ENCODE results near the gene PPP1R3D. TPM values are rescaled to one million over a fixed set of nuclear protein-coding genes. Genes with fewer than 3 reads are reported as not detected.
"Not testable (repeated sequence)": the region's sequence is repeated elsewhere in the genome, so short reads cannot be mapped to it uniquely, and the experiment has no call there.

The PPP1R3D gene
- total RNA-seq = 7.6 and 8.7 TPM in 2 replicates

- peak; percentile 88 for DNase-seq (ENCODE audit: low read depth, low spot score)
Measured at GRCh38 chr20:59940129-59940955, at the start of gene PPP1R3D, which contains the start of gene FAM217B. PPP1R3D (minus strand) TSS chr20:59940305; CDS start chr20:59939931, 374 bp downstream. FAM217B (plus strand) TSS chr20:59940389; CDS start chr20:59943944, 3,555 bp downstream.

- no peak for DNase-seq (ENCODE audit: low read depth, low spot score)
Measured at GRCh38 chr20:59988141-59988540, 48.0 kb upstream of the PPP1R3D start.

GRCh38 chr20:59987135-59987534 is 47.0 kb upstream of the PPP1R3D start:
- no peak for DNase-seq (ENCODE audit: low read depth, low spot score)

- no peak for DNase-seq (ENCODE audit: low read depth, low spot score)
Measured at GRCh38 chr20:59985864-59986263, 45.8 kb upstream of the PPP1R3D start.

- DNase-seq (ENCODE audit: low read depth, low spot score) = no peak
Measured at GRCh38 chr20:59985164-59985563, 45.1 kb upstream of the PPP1R3D start.

DNA sequence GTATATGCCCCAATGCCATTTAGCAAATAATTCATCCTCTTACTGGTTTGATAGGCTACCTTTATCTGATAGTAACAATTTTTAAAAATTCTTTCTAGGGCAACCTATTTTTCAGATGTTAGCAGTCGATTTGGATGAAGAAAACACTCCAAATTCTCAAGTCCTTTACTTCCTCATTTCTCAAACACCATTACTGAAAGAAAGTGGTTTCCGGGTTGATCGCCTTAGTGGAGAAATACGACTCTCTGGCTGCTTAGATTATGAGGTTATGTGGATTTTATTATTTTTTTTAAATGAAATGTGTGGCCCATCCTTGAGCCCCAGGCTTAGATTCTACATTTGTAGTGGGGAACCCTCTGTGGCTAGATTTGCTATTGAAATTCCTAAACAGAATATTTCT is 44.4 kb upstream of the PPP1R3D start:
- DNase-seq (ENCODE audit: low read depth, low spot score) = no peak

GRCh38 chr20:59983076-59983475 is 43.0 kb upstream of the PPP1R3D start:
- no peak for DNase-seq (ENCODE audit: low read depth, low spot score)

GRCh38 chr20:59977086-59977485 is 37.0 kb upstream of the PPP1R3D start:
- no peak for DNase-seq (ENCODE audit: low read depth, low spot score)

DNA sequence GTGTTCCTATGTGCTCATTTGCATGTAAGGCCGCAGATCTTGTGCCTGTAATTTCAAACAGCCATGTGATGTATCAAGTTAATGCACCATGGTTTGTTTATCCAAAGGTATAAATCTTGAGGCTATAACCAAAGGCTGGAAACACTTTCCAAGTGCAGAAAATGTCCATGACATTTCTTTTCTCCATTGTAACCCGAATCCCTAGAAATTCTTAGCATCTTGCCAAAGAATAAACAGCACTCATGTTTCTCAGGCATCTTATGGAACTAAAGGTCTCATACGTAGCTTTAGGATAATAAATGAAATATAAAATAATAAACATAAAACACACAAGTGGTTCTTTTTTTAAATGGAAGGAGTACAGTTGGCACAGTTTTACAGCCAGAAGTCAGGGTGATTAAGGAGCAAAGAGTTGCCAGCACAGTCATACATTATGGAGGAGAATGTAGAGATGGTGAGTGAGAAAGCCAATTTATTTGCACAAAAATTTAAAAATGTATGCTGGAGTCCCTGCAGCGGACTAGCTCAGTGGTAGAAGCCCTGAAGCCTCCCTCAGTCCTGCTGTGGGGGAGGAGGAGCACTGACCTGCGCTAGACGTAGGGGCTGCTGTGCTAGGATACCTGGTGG is 36.2 kb upstream of the PPP1R3D start:
- no peak for DNase-seq (ENCODE audit: low read depth, low spot score)

GRCh38 chr20:59972037-59972801 is 32.1 kb upstream of the PPP1R3D start:
- DNase-seq (ENCODE audit: low read depth, low spot score) = no peak

DNA sequence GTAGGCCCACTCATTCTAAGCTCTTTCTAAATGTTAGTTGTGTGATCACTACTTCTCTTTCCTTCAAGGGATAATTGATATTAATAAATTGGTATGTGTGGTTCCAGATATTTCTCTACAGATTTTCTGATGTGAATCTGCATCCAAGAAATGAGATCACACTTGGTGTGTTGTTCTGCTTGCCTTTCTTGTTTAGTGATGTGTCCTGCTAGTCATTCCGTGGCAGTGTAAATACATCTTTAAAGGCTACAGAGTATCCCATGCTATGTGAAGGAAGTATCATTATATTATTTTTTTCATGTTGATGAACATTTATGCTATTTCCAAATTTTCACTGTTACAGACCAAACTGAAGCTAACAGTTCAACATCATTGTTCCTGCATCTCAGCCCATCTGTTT is 31.3 kb upstream of the PPP1R3D start:
- no peak for DNase-seq (ENCODE audit: low read depth, low spot score)

DNA sequence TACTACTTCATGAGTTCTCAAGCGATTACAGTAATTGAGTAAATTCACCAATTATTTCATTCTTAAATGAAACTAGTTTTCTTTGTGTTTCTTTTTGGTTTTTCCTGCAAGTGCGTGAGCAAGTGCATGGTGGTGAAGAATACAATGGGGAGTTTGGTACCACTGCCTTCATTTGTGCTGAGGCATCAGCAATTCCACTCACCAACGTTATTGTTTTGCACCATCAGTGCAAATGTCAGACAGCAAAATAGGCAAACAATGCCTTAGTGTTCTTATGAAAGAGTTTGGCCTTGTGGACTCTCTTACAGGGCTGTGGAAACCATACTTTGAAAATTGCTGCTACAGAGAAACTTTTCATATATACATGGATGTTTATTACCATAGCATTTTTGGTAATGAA is 26.3 kb upstream of the PPP1R3D start:
- DNase-seq (ENCODE audit: low read depth, low spot score) = no peak

GRCh38 chr20:59962155-59962554 is 22.1 kb upstream of the PPP1R3D start:
- no peak for DNase-seq (ENCODE audit: low read depth, low spot score)

- DNase-seq (ENCODE audit: low read depth, low spot score) = no peak
Measured at GRCh38 chr20:59961423-59961822, 21.3 kb upstream of the PPP1R3D start.

GRCh38 chr20:59958626-59959025 is 18.5 kb upstream of the PPP1R3D start:
- DNase-seq (ENCODE audit: low read depth, low spot score) = no peak

DNA sequence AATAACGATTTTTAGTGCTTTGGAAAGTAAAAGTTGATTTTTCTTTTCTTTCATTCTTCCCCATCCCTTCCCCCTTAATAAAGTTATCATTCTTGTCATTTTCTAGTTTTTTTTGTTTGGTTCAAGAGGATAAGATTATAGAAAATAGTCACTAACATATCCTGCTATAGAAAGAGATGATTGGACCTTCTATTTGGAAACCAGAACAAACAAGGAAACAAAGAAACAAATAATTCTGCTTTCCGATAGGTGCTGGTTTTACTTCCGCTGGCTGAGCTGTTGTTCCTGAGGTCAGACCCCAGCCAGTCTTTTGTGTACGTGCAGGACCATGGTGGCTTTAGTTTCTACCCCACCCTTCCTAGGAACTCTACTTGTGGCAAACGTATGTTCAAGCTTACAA is 18.0 kb upstream of the PPP1R3D start, which contains the start of gene CDH26:
TSS of gene CDH26 (plus strand) at position 301 of the 400 bp plus-strand sequence. CDS start 304 bp downstream, outside the sequence.
- DNase-seq (ENCODE audit: low read depth, low spot score) = no peak

DNA sequence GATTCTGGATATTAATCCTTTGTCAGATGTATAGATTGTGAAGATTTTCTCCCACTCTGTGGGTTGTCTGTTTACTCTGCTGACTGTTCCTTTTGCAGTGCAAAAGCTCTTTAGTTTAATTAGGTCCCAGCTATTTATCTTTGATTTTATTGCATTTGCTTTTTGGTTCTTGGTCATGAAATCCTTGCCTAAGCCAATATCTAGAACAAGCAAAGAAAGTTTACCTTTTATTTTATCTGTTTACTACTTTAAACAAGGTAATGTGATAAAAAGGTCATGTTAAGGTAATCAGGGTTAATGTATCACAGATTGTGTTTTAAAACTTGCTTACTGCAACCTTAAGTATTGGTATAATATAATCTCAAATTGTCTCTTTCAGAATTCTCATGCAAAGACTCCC is 17.5 kb upstream of the PPP1R3D start:
- not testable (repeated sequence) for DNase-seq (ENCODE audit: low read depth, low spot score)

DNA sequence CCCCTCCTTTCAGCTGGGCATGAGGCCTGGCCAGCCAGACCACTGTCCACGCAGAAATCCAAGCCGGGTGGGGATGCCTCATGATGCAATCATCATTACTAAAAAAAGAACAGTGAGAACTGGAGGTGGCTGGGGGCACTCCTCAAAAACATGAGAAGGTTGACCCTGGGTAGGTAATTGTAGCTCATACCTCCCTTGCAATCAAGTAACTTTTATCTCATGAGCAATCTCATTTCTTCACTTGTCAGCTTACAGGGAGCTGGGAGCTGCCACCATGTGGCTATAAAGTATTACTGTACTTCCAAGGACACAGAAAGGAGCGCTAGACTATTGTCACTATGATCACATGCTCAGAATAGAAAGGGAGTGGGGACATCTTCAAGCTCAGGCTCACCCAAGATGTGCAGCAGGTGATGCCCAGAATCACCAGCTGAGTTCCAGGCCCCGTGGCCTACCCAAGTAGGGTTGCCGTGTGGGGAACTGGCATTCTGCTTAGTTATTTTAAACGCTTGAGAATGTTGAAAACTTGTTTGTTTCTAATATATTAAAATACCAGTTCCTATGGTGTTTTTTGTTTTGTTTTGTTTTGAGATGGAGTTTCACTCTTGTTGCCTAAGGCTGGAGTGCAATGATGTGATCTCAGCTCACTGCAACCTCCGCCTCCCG is 15.2 kb upstream of the PPP1R3D start:
- DNase-seq (ENCODE audit: low read depth, low spot score) = no peak

- no peak for DNase-seq (ENCODE audit: low read depth, low spot score)
Measured at GRCh38 chr20:59954718-59955117, 14.6 kb upstream of the PPP1R3D start.

- DNase-seq (ENCODE audit: low read depth, low spot score) = no peak
Measured at GRCh38 chr20:59949911-59950310, 9.8 kb upstream of the PPP1R3D start.

All from pulmonary artery endothelial cell (primary cell).